HEK293T (cell line): ENCODE results near the gene DDX56.

Experiments
- CTBP1 ChIP-seq: fragments of 450-650 bp; IDR thresholded peaks from 2 replicates; pipeline ENCODE4 v1.6.1; 2016; ENCODE audit warnings: borderline replicate concordance
- ELF4 ChIP-seq: fragments of 450-650 bp; IDR thresholded peaks from 2 replicates; pipeline ENCODE4 v1.6.1; 2017; ENCODE audit warnings: antibody characterized with exemption
- SP1 ChIP-seq: fragments of 450-650 bp; IDR thresholded peaks from 2 replicates; pipeline ENCODE4 v1.6.1; 2017
- SUZ12 ChIP-seq: fragments of 450-650 bp; IDR thresholded peaks from 2 replicates; pipeline ENCODE4 v1.6.1; 2016; ENCODE audit warnings: mild to moderate bottlenecking
- TF ChIP-seq, protein P1 (sequence below): fragments of 450-650 bp; IDR thresholded peaks from 2 replicates; pipeline ENCODE4 v1.6.1; 2016

DNA sequence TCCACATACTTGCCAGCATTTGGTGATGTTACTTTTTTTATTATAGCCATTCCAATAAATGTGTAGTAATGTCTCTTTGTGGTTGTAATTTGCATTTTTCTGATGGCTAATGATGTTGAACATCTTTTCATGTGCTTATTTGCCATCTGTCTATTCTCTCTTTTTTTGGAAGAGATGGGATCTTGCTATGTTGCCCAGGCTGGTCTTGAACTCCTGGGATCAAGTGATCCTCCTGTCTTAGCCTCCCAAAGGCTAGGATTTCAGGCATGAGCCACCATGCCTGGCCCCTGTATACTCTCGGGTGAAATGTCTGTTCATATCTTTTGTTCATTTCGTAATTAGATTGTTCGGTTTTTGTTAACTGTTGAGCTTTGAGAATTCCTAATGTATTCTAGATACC lies 36.1 kb upstream of the DDX56 start:
- TF ChIP-seq SP1 (no peak), SUZ12 (no peak), ELF4 (no peak), CTBP1 (no peak)
- TF ChIP-seq, protein P1, sequence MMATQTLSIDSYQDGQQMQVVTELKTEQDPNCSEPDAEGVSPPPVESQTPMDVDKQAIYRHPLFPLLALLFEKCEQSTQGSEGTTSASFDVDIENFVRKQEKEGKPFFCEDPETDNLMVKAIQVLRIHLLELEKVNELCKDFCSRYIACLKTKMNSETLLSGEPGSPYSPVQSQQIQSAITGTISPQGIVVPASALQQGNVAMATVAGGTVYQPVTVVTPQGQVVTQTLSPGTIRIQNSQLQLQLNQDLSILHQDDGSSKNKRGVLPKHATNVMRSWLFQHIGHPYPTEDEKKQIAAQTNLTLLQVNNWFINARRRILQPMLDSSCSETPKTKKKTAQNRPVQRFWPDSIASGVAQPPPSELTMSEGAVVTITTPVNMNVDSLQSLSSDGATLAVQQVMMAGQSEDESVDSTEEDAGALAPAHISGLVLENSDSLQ, result no peak
